Loucy (cell line): Measurements from ENCODE around the gene WDSUB1.

Source experiments
- H2AFZ ChIP-seq: fragments of 200-600 bp; sonication (generic); 2 replicates; pipeline ENCODE4 v1.6.0; 2016; ENCODE audit warnings: antibody characterized with exemption, mild to moderate bottlenecking, low read length, moderate library complexity
- H3F3A ChIP-seq: fragments of 200-600 bp; 2 replicates; pipeline ENCODE4 v1.6.0; 2016; ENCODE audit warnings: antibody characterized with exemption, low read depth, mild to moderate bottlenecking
- H3K27me3 ChIP-seq: fragments of 200-600 bp; sonication (generic); 2 replicates; pipeline ENCODE4 v1.6.1; 2014; ENCODE audit warnings: low read length, mild to moderate bottlenecking; ENCODE audit not compliant: insufficient read depth, poor library complexity, severe bottlenecking
- H3K36me3 ChIP-seq: fragments of 200-600 bp; sonication (generic); 2 replicates; pipeline ENCODE4 v1.6.1; 2016; ENCODE audit warnings: low read length; ENCODE audit not compliant: insufficient read depth
- H3K4me1 ChIP-seq: fragments of 200-600 bp; sonication (generic); 2 replicates; pipeline ENCODE4 v1.5.1; 2014; ENCODE audit warnings: low read length, mild to moderate bottlenecking; ENCODE audit not compliant: insufficient read depth, poor library complexity, severe bottlenecking
- H3K4me2 ChIP-seq: fragments of 200-600 bp; sonication (generic); 2 replicates; pipeline ENCODE4 v1.6.0; 2014; ENCODE audit warnings: antibody characterized with exemption, low read length, low read depth, mild to moderate bottlenecking; ENCODE audit not compliant: poor library complexity, severe bottlenecking
- H3K4me3 ChIP-seq: fragments of 200-600 bp; sonication (generic); 2 replicates; pipeline ENCODE4 v1.5.1; 2014; ENCODE audit warnings: low read length, mild to moderate bottlenecking, mixed read lengths; ENCODE audit not compliant: poor library complexity, severe bottlenecking
- H3K79me2 ChIP-seq: fragments of 200-600 bp; sonication (generic); 2 replicates; pipeline ENCODE4 v1.6.1; 2014; ENCODE audit warnings: low read length; ENCODE audit not compliant: insufficient read depth
- H3K9ac ChIP-seq: fragments of 200-600 bp; sonication (generic); 2 replicates; pipeline ENCODE4 v1.6.0; 2014; ENCODE audit warnings: mild to moderate bottlenecking, low read depth, low read length, moderate library complexity; ENCODE audit not compliant: poor library complexity, severe bottlenecking
- H3K9me2 ChIP-seq: fragments of 200-600 bp; sonication (generic); replicated peaks from 2 replicates; pipeline ENCODE4 v1.6.1; 2016; ENCODE audit warnings: low read depth, low read length, mixed read lengths
- H3K9me3 ChIP-seq: fragments of 200-600 bp; sonication (generic); 2 replicates; pipeline ENCODE4 v1.6.1; 2014; ENCODE audit warnings: mild to moderate bottlenecking, antibody characterized with exemption, low read length, low read depth; ENCODE audit not compliant: insufficient read depth
- H4K20me1 ChIP-seq: fragments of 200-600 bp; sonication (generic); 2 replicates; pipeline ENCODE4 v1.6.0; 2014; ENCODE audit warnings: antibody characterized with exemption, low read length, mild to moderate bottlenecking; ENCODE audit not compliant: insufficient read depth, poor library complexity, severe bottlenecking
- CTCF ChIP-seq: fragments of 200-600 bp; sonication (generic); conservative IDR thresholded peaks from 2 replicates; pipeline ENCODE4 v1.5.1; 2014; ENCODE audit warnings: mild to moderate bottlenecking, antibody characterized with exemption, low read length
- EZH2phosphoT487 ChIP-seq: fragments of 200-600 bp; IDR thresholded peaks from 2 replicates; pipeline ENCODE4 v1.6.1; 2018; ENCODE audit warnings: antibody characterized with exemption, mild to moderate bottlenecking, moderate library complexity, borderline replicate concordance

Gene WDSUB1

GRCh38 chr2:159279700-159280099, 6.8 kb downstream of the WDSUB1 start:
- peak overlapping the region; percentile 53 for H3K4me2 ChIP-seq
- peak overlapping the region; percentile 38 for H3K9ac ChIP-seq
- H3F3A ChIP-seq = no peaks in the 10 kb centered on the region
- H3K79me2 ChIP-seq = peaks cover 42% of the 10 kb centered on the region; the same call in 1 of the 2 replicates
- H3K36me3 ChIP-seq = no peaks in the 10 kb centered on the region
- no peaks in the 10 kb centered on the region for H3K9me2 ChIP-seq
- H4K20me1 ChIP-seq = peaks cover 8% of the 10 kb centered on the region
- no peak overlapping the region for H2AFZ ChIP-seq
- no peaks in the 10 kb centered on the region for H3K9me3 ChIP-seq
- H3K27me3 ChIP-seq = no peaks in the 10 kb centered on the region
- TF ChIP-seq EZH2phosphoT487 (no peak), CTCF (no peak)
- peaks cover 47% of the 10 kb centered on the region for H3K4me1 ChIP-seq
- H3K4me3 ChIP-seq = peak overlapping the region; percentile 39

GRCh38 chr2:159275111-159275510, 11.4 kb downstream of the WDSUB1 start:
- Histone ChIP-seq H4K20me1 (peaks cover 8% of the 10 kb centered on the region), H3K4me1 (peaks cover 28% of the 10 kb centered on the region), H3K79me2 (peaks cover 37% of the 10 kb centered on the region; the same call in 1 of the 2 replicates), H2AFZ (no peak overlapping the region), H3K9me3 (no peaks in the 10 kb centered on the region), H3K27me3 (no peaks in the 10 kb centered on the region), H3K9me2 (no peaks in the 10 kb centered on the region), H3K9ac (no peak overlapping the region), H3K4me2 (peak overlapping the region; percentile 1), H3K4me3 (no peak overlapping the region), H3F3A (no peaks in the 10 kb centered on the region), H3K36me3 (peaks cover 11% of the 10 kb centered on the region)
- TF ChIP-seq EZH2phosphoT487 (no peak), CTCF (no peak)

GRCh38 chr2:159272156-159272555, 14.3 kb downstream of the WDSUB1 start:
- no peak overlapping the region for H2AFZ ChIP-seq
- no peaks in the 10 kb centered on the region for H3K27me3 ChIP-seq
- no peaks in the 10 kb centered on the region for H3F3A ChIP-seq
- TF ChIP-seq EZH2phosphoT487 (no peak), CTCF (no peak)
- H3K9me3 ChIP-seq = no peaks in the 10 kb centered on the region
- no peaks in the 10 kb centered on the region for H3K9me2 ChIP-seq
- no peak overlapping the region for H3K9ac ChIP-seq
- H3K4me1 ChIP-seq = peaks cover 22% of the 10 kb centered on the region
- peaks cover 23% of the 10 kb centered on the region; the same call in 1 of the 2 replicates for H3K79me2 ChIP-seq
- no peaks in the 10 kb centered on the region for H4K20me1 ChIP-seq
- H3K36me3 ChIP-seq = peaks cover 11% of the 10 kb centered on the region
- no peak overlapping the region for H3K4me2 ChIP-seq
- no peak overlapping the region for H3K4me3 ChIP-seq
